NCI-H146 treated with DMSO at 0.1 percent for 48 hours (cell line): ENCODE measurements around the gene EXOSC10.
"Not testable (repeated sequence)": the region's sequence is repeated elsewhere in the genome, so short reads cannot be mapped to it uniquely, and the experiment has no call there.

Experiments used
- DNase-seq: peaks from one replicate; lab custom pipeline; 2025; ENCODE audit not compliant: unreplicated experiment; lab: John Stamatoyannopoulos, UW

The EXOSC10 gene

GRCh38 chr1:11114966-11115365, 15.3 kb upstream of the EXOSC10 start:
- peak; percentile 45 for DNase-seq

- DNase-seq: no peak
Observed at GRCh38 chr1:11109047-11109760, 9.5 kb upstream of the EXOSC10 start.

GRCh38 chr1:11107599-11107998, 7.9 kb upstream of the EXOSC10 start:
- no peak for DNase-seq

- DNase-seq: no peak
Observed at GRCh38 chr1:11105586-11105985, 5.9 kb upstream of the EXOSC10 start.

GRCh38 chr1:11101347-11101746, 1.7 kb upstream of the EXOSC10 start:
- no peak for DNase-seq

- not testable (repeated sequence) for DNase-seq
Observed at GRCh38 chr1:11100806-11101205, 1.1 kb upstream of the EXOSC10 start.

- no peak for DNase-seq
Observed at GRCh38 chr1:11100149-11100493, 452 bp upstream of the EXOSC10 start.

- DNase-seq: no peak
Observed at GRCh38 chr1:11098931-11099309, 749 bp downstream of the EXOSC10 start.

- not testable (repeated sequence) for DNase-seq
Observed at GRCh38 chr1:11083784-11084183, 15.9 kb downstream of the EXOSC10 start.

GRCh38 chr1:11080931-11081330, 18.7 kb downstream of the EXOSC10 start:
- DNase-seq: no peak

- DNase-seq: no peak
Observed at GRCh38 chr1:11078631-11079030, 21.0 kb downstream of the EXOSC10 start.

- DNase-seq: not testable (repeated sequence)
Observed at GRCh38 chr1:11073398-11073797, 26.3 kb downstream of the EXOSC10 start.

- DNase-seq: peak; percentile 78
Observed at GRCh38 chr1:11072216-11072917, 27.3 kb downstream of the EXOSC10 start.

- peak; percentile 86 for DNase-seq
Observed at GRCh38 chr1:11071463-11072215, 28.0 kb downstream of the EXOSC10 start.

- no peak for DNase-seq
Observed at GRCh38 chr1:11070876-11071275, 28.8 kb downstream of the EXOSC10 start.

- no peak for DNase-seq
Observed at GRCh38 chr1:11068600-11069473, 30.8 kb downstream of the EXOSC10 start.

GRCh38 chr1:11067716-11068599, 31.7 kb downstream of the EXOSC10 start:
- DNase-seq: no peak

GRCh38 chr1:11065796-11066195, 33.9 kb downstream of the EXOSC10 start:
- no peak for DNase-seq

- no peak for DNase-seq
Observed at GRCh38 chr1:11064942-11065341, 34.7 kb downstream of the EXOSC10 start.

- not testable (repeated sequence) for DNase-seq
Observed at GRCh38 chr1:11063937-11064537, 35.6 kb downstream of the EXOSC10 start.
